C4-2B (cell line): Measurements from ENCODE around the gene CUL7.

ENCODE experiments used
- ZFX ChIP-seq: fragments of 450-650 bp; IDR thresholded peaks from 2 replicates; pipeline ENCODE4 v1.6.1; 2017
- TF ChIP-seq, protein P1 (sequence below): fragments of 450-650 bp; conservative IDR thresholded peaks from 2 replicates; pipeline ENCODE4 v1.5.1; 2017; ENCODE audit warnings: mild to moderate bottlenecking

DNA sequence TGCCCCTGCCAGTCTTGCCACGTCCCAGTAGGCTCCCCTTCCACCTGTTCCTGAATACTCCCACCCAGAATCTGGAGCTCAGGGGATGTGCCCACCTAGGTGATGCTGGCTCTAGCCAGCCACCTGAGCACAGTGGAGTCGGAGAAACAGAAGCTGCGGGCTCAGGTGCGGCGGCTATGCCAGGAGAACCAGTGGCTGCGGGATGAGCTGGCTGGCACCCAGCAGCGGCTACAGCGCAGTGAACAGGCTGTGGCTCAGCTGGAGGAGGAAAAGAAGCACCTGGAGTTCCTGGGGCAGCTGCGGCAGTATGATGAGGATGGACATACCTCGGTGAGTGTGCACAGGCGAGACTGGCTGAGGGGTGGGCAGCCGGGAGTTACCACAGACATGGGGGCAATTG, 9.2 kb upstream of the CUL7 start:
- TF ChIP-seq, protein P1, sequence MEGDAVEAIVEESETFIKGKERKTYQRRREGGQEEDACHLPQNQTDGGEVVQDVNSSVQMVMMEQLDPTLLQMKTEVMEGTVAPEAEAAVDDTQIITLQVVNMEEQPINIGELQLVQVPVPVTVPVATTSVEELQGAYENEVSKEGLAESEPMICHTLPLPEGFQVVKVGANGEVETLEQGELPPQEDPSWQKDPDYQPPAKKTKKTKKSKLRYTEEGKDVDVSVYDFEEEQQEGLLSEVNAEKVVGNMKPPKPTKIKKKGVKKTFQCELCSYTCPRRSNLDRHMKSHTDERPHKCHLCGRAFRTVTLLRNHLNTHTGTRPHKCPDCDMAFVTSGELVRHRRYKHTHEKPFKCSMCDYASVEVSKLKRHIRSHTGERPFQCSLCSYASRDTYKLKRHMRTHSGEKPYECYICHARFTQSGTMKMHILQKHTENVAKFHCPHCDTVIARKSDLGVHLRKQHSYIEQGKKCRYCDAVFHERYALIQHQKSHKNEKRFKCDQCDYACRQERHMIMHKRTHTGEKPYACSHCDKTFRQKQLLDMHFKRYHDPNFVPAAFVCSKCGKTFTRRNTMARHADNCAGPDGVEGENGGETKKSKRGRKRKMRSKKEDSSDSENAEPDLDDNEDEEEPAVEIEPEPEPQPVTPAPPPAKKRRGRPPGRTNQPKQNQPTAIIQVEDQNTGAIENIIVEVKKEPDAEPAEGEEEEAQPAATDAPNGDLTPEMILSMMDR: no peak
- no peak for TF ChIP-seq ZFX
